Left ventricle myocardium inferior (tissue), 1 donor: Measurements from ENCODE around the gene SMIM29. TPM values are rescaled to one million over a fixed set of nuclear protein-coding genes. Genes with fewer than 3 reads are reported as not detected.

Experiments used
- DNase-seq: peaks from one replicate; pipeline ENCODE4 v3.0.0-alpha.2; 2020
- H3K27ac ChIP-seq: fragments of 200-600 bp; replicated peaks from 2 replicates; pipeline ENCODE4 v1.8.0; 2021
- H3K27me3 ChIP-seq: fragments of 200-600 bp; 2 replicates; pipeline ENCODE4 v1.8.0; 2021; ENCODE audit warnings: low read depth
- H3K36me3 ChIP-seq: fragments of 200-600 bp; 2 replicates; pipeline ENCODE4 v1.8.0; 2021
- H3K4me1 ChIP-seq: fragments of 200-600 bp; 2 replicates; pipeline ENCODE4 v1.8.0; 2021
- H3K4me3 ChIP-seq: fragments of 200-600 bp; 2 replicates; pipeline ENCODE4 v1.8.0; 2021; ENCODE audit warnings: mild to moderate bottlenecking, moderate library complexity
- H3K9me3 ChIP-seq: fragments of 200-600 bp; replicated peaks from 2 replicates; pipeline ENCODE4 v1.8.0; 2021
- intact Hi-C: fragments of 100-400 bp; cut with micrococcal nuclease; formaldehyde crosslinking; loops from one replicate; pipeline ENCODE4 v1.11.0; 2022
- total RNA-seq: library from RNA; stranded (reverse); fragmentation: NEBNext Ultra II Directional; extraction: Animal tissue kit (Norgen Biotek cat#: 25700); gene quantifications from one replicate; pipeline ENCODE4 v1.2.1, GENCODE V29; 2021
- TF ChIP-seq, protein P1 (sequence below): fragments of 200-600 bp; IDR thresholded peaks from 2 replicates; pipeline ENCODE4 v1.8.0; 2021; ENCODE audit warnings: antibody characterized with exemption, mild to moderate bottlenecking, borderline replicate concordance
- donor health status: DM: no; HTN: yes; CAD: no; lungs with severe emphysema.

Gene SMIM29
- total RNA-seq, 1 donor from 2014 or later: 27.1 TPM

DNA sequence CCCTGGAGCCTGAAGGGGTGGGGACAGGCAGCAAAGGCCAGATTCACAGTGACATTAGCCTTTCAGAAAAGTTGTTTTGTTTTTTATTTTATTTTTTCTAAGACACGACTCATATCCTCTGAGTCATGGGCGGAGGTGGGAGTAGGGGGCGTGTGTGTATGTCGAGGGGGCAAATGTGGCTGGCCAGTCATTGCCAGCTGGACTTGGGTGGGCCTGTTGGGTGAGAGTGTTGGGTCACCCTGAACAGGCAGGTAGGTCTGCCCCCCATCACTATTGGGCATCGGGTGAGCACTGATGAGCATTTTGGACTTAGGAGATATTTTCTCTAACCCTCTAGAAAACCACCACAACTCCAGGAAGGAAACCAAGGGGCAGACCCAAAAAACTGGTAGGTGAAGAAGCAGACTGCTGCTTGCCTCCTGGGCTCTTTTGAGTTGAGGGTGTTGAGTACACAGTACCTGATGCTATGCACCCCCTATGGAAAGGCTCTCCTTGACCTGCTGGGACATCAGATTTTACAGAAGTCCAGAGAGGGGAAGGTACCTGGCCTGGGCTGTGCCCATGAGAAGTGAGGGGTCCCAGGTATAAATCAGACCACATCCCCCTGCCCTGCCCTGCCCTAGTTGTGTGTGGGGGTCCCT lies 5.6 kb downstream of the SMIM29 start:
- Histone ChIP-seq H3K27me3 (no peaks in the 10 kb centered on the region), H3K4me3 (no peak overlapping the region), H3K9me3 (no peaks in the 10 kb centered on the region), H3K4me1 (peaks cover 31% of the 10 kb centered on the region), H3K27ac (no peak overlapping the region), H3K36me3 (peaks cover 15% of the 10 kb centered on the region)
- DNase-seq: no peak
- intact Hi-C loops: no loop called here
- TF ChIP-seq, protein P1, sequence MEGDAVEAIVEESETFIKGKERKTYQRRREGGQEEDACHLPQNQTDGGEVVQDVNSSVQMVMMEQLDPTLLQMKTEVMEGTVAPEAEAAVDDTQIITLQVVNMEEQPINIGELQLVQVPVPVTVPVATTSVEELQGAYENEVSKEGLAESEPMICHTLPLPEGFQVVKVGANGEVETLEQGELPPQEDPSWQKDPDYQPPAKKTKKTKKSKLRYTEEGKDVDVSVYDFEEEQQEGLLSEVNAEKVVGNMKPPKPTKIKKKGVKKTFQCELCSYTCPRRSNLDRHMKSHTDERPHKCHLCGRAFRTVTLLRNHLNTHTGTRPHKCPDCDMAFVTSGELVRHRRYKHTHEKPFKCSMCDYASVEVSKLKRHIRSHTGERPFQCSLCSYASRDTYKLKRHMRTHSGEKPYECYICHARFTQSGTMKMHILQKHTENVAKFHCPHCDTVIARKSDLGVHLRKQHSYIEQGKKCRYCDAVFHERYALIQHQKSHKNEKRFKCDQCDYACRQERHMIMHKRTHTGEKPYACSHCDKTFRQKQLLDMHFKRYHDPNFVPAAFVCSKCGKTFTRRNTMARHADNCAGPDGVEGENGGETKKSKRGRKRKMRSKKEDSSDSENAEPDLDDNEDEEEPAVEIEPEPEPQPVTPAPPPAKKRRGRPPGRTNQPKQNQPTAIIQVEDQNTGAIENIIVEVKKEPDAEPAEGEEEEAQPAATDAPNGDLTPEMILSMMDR: no peak

GRCh38 chr6:34242252-34243130 lies 6.3 kb downstream of the SMIM29 start:
- H3K27me3 ChIP-seq: no peaks in the 10 kb centered on the region
- TF ChIP-seq, protein P1: no peak
- no peak for DNase-seq
- no peak overlapping the region for H3K27ac ChIP-seq
- peaks cover 31% of the 10 kb centered on the region for H3K4me1 ChIP-seq
- H3K4me3 ChIP-seq: no peak overlapping the region
- peaks cover 15% of the 10 kb centered on the region for H3K36me3 ChIP-seq
- intact Hi-C loops: no loop called here
- no peaks in the 10 kb centered on the region for H3K9me3 ChIP-seq

DNA sequence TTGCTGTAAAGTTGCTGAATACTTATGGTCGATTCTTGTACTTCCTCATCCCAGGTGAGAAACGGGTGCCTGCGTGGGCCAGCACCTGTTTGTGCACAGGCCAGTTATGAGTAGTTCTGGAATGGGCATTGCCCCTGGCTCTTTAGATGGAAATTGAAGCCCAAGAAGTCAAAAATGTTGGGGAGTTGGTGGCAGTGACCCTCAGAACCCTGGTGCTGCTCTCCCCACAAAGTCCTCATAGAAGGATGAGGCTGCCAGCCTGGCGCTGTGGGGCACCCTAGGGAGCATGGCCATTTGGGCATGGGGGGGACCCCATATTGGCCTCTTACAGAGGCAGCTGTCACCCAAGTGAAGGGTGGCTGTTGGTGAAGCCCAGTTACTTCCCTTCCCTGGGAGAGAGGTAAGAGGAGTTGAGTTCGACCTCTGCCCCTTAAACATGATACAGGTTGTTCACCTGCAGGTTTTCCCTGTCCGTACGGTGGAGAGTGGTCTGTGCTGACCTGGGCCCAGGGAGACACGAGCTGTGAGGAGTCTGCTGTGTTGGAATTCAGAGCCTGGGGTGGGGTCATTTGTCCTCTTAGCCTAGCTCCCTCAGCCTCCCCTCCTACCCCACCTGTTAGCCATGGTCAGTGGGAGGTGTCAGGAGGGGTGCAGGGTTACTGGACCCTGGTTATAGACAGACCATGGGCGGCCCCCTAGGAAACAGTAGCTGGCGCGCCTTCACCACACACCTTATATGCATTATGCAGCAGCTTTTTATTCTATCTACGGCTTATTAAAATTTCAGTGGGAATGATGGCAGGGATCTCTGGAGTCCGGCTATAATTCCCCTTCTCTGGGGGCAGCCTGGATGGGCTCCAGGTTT lies 7.2 kb downstream of the SMIM29 start:
- intact Hi-C loops: no loop called here
- TF ChIP-seq, protein P1: no peak
- Histone ChIP-seq H3K36me3 (peaks cover 15% of the 10 kb centered on the region), H3K27ac (no peak overlapping the region), H3K27me3 (no peaks in the 10 kb centered on the region), H3K4me3 (no peak overlapping the region), H3K4me1 (peaks cover 33% of the 10 kb centered on the region), H3K9me3 (no peaks in the 10 kb centered on the region)
- DNase-seq: no peak

DNA sequence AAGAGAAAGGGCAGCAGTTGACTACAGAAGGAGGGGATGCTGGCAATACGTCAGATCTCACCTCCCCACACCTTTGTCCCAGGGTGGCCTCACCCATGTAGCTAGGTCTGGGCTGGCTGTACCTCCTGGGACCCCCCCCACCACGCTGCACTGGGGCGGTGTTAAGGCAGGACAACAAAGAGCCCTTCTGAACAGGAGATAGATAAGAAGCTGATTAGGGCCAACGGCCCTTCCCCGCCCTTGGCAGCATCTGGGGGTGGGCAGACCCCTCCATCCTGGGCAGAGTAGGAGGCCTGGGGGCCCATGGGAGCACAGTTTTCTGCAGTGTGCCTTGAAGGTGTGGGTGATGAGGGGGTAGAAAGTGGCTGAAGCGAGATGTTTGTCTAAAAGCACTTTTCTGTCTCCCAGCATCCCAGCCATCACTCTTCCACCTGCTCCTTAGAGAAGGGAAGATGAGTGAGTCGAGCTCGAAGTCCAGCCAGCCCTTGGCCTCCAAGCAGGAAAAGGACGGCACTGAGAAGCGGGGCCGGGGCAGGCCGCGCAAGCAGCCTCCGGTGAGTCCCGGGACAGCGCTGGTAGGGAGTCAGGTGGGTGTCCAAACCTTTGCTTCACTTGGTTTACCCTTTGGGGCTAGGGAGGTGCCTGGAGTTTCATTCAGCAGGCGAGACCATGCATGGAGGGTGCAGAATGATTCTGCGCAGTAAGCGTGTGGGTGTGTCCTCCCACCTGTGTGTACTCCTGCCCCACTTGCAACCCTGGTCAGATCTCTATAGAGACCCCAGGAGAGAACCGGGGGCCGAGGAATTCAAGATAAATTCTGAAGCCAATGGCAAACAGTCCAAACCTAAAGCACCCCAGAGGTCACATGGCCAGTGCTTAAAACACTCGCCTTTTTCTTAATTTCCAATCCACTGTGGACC lies 8.2 kb downstream of the SMIM29 start:
- Histone ChIP-seq H3K9me3 (no peaks in the 10 kb centered on the region), H3K27me3 (no peaks in the 10 kb centered on the region), H3K36me3 (peaks cover 15% of the 10 kb centered on the region), H3K27ac (no peak overlapping the region), H3K4me3 (no peak overlapping the region), H3K4me1 (peaks cover 43% of the 10 kb centered on the region)
- no peak for DNase-seq
- TF ChIP-seq, protein P1: no peak
- intact Hi-C loops: no loop called here
